Nucleus accumbens (tissue), 56 donors: ENCODE data around the gene LMX1B.
"Not testable (repeated sequence)": the region's sequence is repeated elsewhere in the genome, so short reads cannot be mapped to it uniquely, and the experiment has no call there.

Experiments
- DNase-seq, 56 donors: peaks; one replicate each; lab custom pipeline; 2025; lab: John Stamatoyannopoulos, UW

The LMX1B gene

GRCh38 chr9:126613651-126614050 is at the start of gene LMX1B:
Gene LMX1B, plus strand, starts transcription at chr9:126613928. Its CDS starts 522 bp downstream, at chr9:126614450.
- no peak for DNase-seq

GRCh38 chr9:126564128-126564527 is 49.6 kb upstream of the LMX1B start:
- DNase-seq, result no peak

GRCh38 chr9:126564716-126565115 is 49.0 kb upstream of the LMX1B start:
- no peak for DNase-seq

- DNase-seq, result no peak
Observed at GRCh38 chr9:126565336-126566128, 48.2 kb upstream of the LMX1B start.

- no peak for DNase-seq
Observed at GRCh38 chr9:126569036-126569435, 44.7 kb upstream of the LMX1B start.

- DNase-seq, result no peak
Observed at GRCh38 chr9:126578029-126578428, 35.7 kb upstream of the LMX1B start.

- not testable (repeated sequence) for DNase-seq
Observed at GRCh38 chr9:126580319-126580718, 33.4 kb upstream of the LMX1B start.

- DNase-seq, result no peak
Observed at GRCh38 chr9:126581893-126582292, 31.8 kb upstream of the LMX1B start.

GRCh38 chr9:126582427-126582826 is 31.3 kb upstream of the LMX1B start:
- no peak for DNase-seq

- no peak for DNase-seq
Observed at GRCh38 chr9:126583144-126583760, 30.5 kb upstream of the LMX1B start.

- DNase-seq, result no peak
Observed at GRCh38 chr9:126584611-126585010, 29.1 kb upstream of the LMX1B start.

- no peak for DNase-seq
Observed at GRCh38 chr9:126586236-126586635, 27.5 kb upstream of the LMX1B start.

- DNase-seq, result peak in 55 of 56 donors; percentile 6 to 90 (median 72)
Observed at GRCh38 chr9:126587187-126588185, 26.2 kb upstream of the LMX1B start.

GRCh38 chr9:126588491-126589168 is 25.1 kb upstream of the LMX1B start:
- DNase-seq, result peak in 2 of 56 donors; percentile 1 to 6

- no peak for DNase-seq
Observed at GRCh38 chr9:126589349-126589748, 24.4 kb upstream of the LMX1B start.

GRCh38 chr9:126591083-126591482 is 22.6 kb upstream of the LMX1B start:
- no peak for DNase-seq

- no peak for DNase-seq
Observed at GRCh38 chr9:126591922-126592321, 21.8 kb upstream of the LMX1B start.

- DNase-seq, result no peak
Observed at GRCh38 chr9:126592461-126592860, 21.3 kb upstream of the LMX1B start.

GRCh38 chr9:126595982-126596381 is 17.7 kb upstream of the LMX1B start:
- no peak for DNase-seq

GRCh38 chr9:126599047-126599650 is 14.6 kb upstream of the LMX1B start:
- no peak for DNase-seq
